Measurements from ENCODE around the gene TMEM243. TPM values are rescaled to one million over a fixed set of nuclear protein-coding genes. Genes with fewer than 3 reads are reported as not detected.

The TMEM243 gene
- total and polyA plus RNA-seq, 10 of the 15 experiments (the other 5 are each of a cell fraction or from before 2014, with no cell fraction given) = 47.8 to 170 (median 77.9) TPM

- Histone ChIP-seq H3K36me3 (ENCODE audit: control insufficient read depth in 2 of 2, insufficient read depth in 2 of 2, low read length in 1 of 2) (peaks cover 1 to 13% of the 10 kb centered on the region in 2 experiments; a peak in 3 of 4 replicates), H3K27me3 (replicated peaks in 1 of 2; ENCODE audit: control insufficient read depth in 2 of 2, insufficient read depth in 2 of 2, low read length in 1 of 2) (no peaks in the 10 kb centered on the region), H3K79me2 (ENCODE audit: control insufficient read depth, insufficient read depth, low read length) (peaks cover 94% of the 10 kb centered on the region), H3K4me2 (ENCODE audit: control insufficient read depth, insufficient read depth) (peak overlapping the region; percentile 96), H3K9ac (ENCODE audit: control insufficient read depth, insufficient read depth, low read length) (peak overlapping the region; percentile 24; the same call in 1 of the 2 replicates), H3K4me3 (peak overlapping the region; percentile 73), H4K20me1 (ENCODE audit: control insufficient read depth, insufficient read depth) (peaks cover 6% of the 10 kb centered on the region), H3K27ac (ENCODE audit: control insufficient read depth, insufficient read depth) (peak overlapping the region; percentile 98), H3K4me1 (ENCODE audit: control insufficient read depth, insufficient read depth, low read length) (peaks cover 33% of the 10 kb centered on the region), H2AFZ (ENCODE audit: control insufficient read depth, low read depth, low read length) (no peak overlapping the region), H3K9me3 (replicated peaks; ENCODE audit: control insufficient read depth, insufficient read depth, low read length) (no peaks in the 10 kb centered on the region; the same call in 2 of the 3 replicates)
- ChIA-PET CTCF (interaction anchor here (0.7 to 4.6 kb wide), 10 partner anchors 10 to 123 kb away, joined by 3 to 24 read pairs (median 4); partner anchors contain the start of gene DMTF1), RAD21 (ENCODE audit: unreplicated experiment) (interaction anchor here (0.8 to 11.7 kb wide), 11 partner anchors 15 to 260 kb away, joined by 3 to 153 read pairs (median 4); partner anchors contain the start of gene DMTF1), POLR2A (interaction anchor here (0.8 to 12.1 kb wide), 8 partner anchors 10 to 59 kb away, joined by 3 to 215 read pairs (median 3); partner anchors contain the start of gene DMTF1), SMC1A (ENCODE audit: uncharacterized antibody, unreplicated experiment) (interaction anchor here (0.7 to 8.6 kb wide), 12 partner anchors 11 to 103 kb away, joined by 3 to 95 read pairs (median 14); partner anchors contain the start of gene DMTF1)
- FAIRE-seq = no peak
- intact Hi-C loops (cut with micrococcal nuclease; ENCODE audit: unreplicated experiment) (no loop called here), in situ Hi-C loops (cut with MboI) (no loop called here)
- TF ChIP-seq NR2F1 (conservative IDR thresholded peaks at IDR 0.05) (no peak), EED (IDR thresholded peaks at IDR 0.05; ENCODE audit: low read depth) (peak; percentile 32; the same call in 1 of the 2 replicates), SREBF2 (IDR thresholded peaks at IDR 0.05; ENCODE audit: low read length) (no peak), RAD21 (IDR thresholded peaks at IDR 0.05; ENCODE audit: insufficient read depth, low read depth, low read length) (no peak), RAD51 (IDR thresholded peaks at IDR 0.05) (no peak), POLR2AphosphoS2 (IDR thresholded peaks at IDR 0.05; ENCODE audit: low read depth, low read length) (peak; percentile 2; the same call in 1 of the 2 replicates), RB1 (IDR thresholded peaks at IDR 0.05; ENCODE audit: borderline replicate concordance) (no peak), SMAD5 (IDR thresholded peaks at IDR 0.05; ENCODE audit: low read depth) (no peak), MTA3 (IDR thresholded peaks at IDR 0.05; ENCODE audit: borderline replicate concordance, low read length) (no peak), SP1 (IDR thresholded peaks at IDR 0.05; ENCODE audit: low read depth, low read length) (no peak), MLLT1 (IDR thresholded peaks at IDR 0.05) (no peak)
- BruUV-seq (replicated peaks) = no TSS peak
- DNase-seq (ENCODE audit: low read depth, low spot score) = no peak
- 3% methylated on average over 2 of the region's 2 CpGs for WGBS (ENCODE audit: insufficient coverage, insufficient replicate concordance, low lambda C conversion rate, missing lambda C conversion rate)
- no peak for ATAC-seq
These were observed 5.7 kb downstream of the TMEM243 start for GRCh38 chr7:87213811-87214210.

All from GM12878 (cell line).